Kidney glomerular epithelial cell (primary cell): ENCODE measurements around the gene EAPP.
"Not testable (repeated sequence)": the region's sequence is repeated elsewhere in the genome, so short reads cannot be mapped to it uniquely, and the experiment has no call there.

Experiments
- DNase-seq: peaks from one replicate; lab custom pipeline; 2025; lab: John Stamatoyannopoulos, UW

The EAPP gene

DNA sequence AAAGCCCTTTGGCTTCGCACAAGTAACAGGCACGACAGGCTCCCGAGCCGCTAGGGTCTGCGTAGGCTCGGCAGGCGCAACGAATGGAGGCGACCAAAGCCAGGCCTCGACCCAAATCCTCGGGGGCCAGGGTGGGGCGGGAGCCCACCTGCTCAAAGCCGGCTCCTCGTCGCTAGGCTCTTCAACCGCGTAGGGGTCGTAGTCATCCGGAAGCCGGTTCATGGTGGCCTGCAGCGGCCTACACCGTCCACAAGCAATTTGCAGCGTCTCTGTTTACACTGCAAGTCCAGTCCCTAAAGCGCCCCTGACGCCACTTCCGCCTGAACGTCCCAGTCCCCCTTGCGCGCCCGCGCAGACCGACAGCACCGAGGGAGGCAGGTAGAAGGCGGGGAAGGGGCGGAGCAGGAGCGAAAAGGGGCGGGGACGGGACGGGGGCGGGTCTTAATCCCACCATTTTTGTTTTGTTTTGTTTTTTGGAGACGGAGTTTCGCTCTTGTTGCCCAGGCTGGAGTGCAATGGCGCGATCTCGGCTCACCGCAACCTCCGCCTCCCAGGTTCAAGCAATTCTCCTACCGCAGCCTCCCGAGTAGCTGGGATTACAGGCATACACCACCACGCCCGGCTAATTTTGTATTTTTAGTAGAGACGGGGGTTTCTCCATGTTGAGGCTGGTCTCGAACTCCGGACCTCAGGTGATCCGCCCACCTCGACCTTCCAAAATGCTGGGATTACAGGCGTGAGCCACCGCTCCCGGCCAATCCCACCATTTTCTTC is at the start of gene EAPP:
EAPP (minus strand) TSS at position 295 of the 774 bp plus-strand sequence; CDS start at position 222, 73 bp downstream.
- DNase-seq: no peak

- no peak for DNase-seq
Measured at GRCh38 chr14:34583525-34583924, 44.0 kb upstream of the EAPP start.

GRCh38 chr14:34582117-34582680 is 42.7 kb upstream of the EAPP start:
- DNase-seq: no peak

DNA sequence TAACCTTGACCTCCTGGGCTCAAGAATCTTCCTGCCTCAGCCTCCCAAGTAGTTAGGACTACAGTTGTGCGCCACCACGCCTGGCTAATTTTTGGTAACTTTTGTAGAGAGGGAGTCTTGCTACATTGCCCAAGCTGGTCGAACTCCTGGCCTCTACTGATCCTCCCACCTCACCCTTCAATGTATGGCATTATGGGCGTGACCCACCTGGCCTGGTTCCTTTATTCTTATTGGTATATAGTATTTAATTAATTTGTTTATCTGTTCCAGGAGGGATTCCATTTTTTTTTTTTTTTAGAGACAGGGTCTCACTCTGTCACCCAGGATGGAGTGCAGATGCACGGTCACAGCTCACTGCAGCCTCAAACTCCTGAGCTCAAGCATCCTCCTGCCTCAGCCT is 40.9 kb upstream of the EAPP start:
- no peak for DNase-seq

DNA sequence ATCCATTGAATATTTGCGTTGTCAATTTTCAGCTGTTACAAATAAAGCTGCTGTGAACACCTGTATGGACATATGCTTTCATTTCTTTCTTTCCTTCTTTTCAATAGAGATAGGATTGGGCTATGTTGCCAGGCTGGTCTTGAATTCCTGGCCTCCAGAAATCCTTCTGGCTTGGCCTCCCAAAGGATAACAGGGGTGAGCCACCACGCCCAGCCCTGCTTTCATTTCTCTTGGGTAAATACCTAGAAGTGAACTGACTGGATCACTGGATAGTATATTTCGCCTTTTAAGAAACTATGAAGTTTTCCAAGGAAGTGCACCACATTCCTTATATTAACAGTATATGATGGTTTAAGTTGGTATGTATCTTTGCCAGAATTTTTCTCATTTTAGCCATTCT is 32.3 kb upstream of the EAPP start:
- no peak for DNase-seq

- no peak for DNase-seq
Measured at GRCh38 chr14:34569750-34570149, 30.2 kb upstream of the EAPP start.

DNA sequence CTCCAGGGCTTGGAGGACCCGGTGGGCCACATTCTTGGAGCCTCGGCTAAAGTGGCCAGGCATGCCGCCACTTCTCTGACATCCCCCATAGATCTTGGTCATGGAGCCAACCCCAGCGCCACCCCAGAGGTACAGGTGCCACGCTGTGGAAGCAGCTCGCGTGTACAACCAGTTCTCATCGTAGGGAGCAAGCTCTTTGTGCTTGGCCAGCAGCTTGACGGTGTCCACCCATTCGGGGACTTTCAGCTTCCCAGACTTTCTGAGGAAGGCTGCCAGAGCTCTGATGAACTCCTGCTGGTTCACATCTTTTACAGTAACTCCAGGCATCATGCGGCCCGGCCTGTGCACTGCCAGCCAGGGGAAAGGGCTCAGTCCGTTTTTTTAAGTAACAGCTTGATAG is 29.3 kb upstream of the EAPP start:
- no peak for DNase-seq

GRCh38 chr14:34562776-34563150 is 23.3 kb upstream of the EAPP start:
- no peak for DNase-seq

- DNase-seq: not testable (repeated sequence)
Measured at GRCh38 chr14:34562037-34562775, 22.7 kb upstream of the EAPP start.

DNA sequence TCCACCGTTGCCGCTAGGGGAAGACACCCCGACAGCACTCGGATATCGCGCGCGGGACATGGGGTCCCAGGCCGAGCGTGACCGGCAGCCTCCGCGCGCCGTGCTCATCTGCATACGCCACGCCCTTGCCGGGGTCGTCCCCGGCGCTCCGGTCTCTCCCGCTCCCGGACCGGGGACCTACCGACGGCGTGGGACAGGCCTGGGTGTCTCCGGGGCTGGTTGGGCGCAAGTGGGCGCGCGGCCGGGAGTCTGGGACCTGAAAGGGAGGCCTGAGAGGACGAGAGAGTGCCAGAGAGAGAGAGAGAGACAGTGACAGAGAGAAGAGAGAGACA is 17.0 kb upstream of the EAPP start:
- DNase-seq: not testable (repeated sequence)

DNA sequence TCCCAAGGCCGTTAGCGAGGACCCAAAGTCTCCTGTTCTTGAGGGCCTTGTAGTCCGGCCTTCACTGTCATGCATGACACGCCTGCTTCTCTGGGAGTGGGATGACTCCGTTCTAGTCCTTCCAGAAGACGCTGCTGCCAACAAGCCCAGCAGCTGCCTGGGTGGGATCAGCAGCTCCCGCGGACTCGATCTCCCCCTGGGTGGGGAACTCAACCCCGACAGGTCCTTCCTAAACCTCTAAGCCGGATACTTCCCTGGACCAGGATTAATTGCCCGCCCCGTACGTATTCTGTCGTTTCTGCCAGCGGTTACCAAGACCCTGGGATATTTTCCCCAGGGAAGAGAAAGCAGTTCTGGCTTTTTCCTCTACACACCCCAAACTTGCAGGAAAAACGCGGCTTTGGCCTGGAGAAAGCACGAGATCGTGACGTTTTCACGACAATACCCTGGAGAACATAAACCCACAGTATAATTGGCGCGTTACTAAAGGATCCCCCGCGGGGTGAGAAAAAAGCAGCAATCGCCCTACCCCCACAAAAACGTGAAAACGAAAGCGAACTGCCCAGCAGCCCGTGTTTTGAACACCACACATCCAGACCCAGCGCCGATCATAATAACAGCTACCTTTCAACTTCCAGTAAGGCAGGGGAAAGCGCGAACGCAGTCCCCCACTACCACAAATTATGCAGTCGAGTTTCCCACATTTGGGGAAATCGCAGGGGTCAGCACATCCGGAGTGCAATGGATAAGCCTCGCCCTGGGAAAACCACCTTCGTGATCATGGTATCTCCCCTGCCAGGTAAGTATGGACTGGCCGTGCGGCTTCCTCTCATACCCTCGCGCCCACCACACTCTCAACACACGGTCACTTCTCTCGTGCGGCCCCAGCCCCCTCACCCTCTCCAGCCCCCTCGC is 16.3 kb upstream of the EAPP start:
- DNase-seq: not testable (repeated sequence)

DNA sequence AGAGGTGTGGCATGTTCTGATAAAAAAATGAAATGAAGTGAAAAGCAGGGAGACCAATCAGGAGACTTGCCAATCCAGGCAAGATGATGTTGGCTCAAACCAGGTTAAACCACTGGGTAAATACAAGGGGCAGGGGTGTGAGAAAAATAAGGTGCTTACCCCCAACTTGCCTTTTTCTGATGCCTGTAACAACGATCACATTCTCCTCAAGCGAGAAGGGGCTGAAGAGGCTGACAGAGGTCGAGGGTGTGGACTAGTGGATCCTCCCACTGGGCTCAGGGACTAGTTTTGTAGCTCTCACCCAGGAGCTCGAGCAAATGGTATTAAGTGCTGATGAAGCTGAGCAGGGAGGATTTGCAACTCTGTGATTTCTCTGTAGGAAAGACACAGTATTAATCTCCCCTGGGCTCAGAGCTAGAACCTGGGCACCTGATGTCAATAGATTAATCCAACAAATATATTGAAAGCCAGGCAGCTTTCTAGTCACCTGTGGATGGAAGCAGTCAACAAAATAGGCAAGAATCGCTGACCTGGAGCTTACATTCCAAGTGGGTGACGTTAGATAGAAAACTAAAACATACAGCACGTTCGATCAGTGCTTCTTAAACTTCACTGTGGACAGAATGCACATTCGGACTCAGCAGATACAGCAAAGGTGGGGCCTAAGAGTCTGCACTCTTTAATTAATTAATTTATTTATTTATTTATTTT is 15.2 kb upstream of the EAPP start:
- DNase-seq: no peak

- DNase-seq: not testable (repeated sequence)
Measured at GRCh38 chr14:34549276-34549966, 9.9 kb upstream of the EAPP start.

GRCh38 chr14:34548472-34548981 is 9.0 kb upstream of the EAPP start:
- DNase-seq: no peak

GRCh38 chr14:34547136-34547520 is 7.6 kb upstream of the EAPP start:
- not testable (repeated sequence) for DNase-seq

DNA sequence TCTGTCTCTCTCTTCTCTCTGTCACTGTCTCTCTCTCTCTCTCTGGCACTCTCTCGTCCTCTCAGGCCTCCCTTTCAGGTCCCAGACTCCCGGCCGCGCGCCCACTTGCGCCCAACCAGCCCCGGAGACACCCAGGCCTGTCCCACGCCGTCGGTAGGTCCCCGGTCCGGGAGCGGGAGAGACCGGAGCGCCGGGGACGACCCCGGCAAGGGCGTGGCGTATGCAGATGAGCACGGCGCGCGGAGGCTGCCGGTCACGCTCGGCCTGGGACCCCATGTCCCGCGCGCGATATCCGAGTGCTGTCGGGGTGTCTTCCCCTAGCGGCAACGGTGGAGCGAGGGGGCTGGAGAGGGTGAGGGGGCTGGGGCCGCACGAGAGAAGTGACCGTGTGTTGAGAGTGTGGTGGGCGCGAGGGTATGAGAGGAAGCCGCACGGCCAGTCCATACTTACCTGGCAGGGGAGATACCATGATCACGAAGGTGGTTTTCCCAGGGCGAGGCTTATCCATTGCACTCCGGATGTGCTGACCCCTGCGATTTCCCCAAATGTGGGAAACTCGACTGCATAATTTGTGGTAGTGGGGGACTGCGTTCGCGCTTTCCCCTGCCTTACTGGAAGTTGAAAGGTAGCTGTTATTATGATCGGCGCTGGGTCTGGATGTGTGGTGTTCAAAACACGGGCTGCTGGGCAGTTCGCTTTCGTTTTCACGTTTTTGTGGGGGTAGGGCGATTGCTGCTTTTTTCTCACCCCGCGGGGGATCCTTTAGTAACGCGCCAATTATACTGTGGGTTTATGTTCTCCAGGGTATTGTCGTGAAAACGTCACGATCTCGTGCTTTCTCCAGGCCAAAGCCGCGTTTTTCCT is 7.0 kb upstream of the EAPP start:
- not testable (repeated sequence) for DNase-seq

GRCh38 chr14:34540181-34541059 is 919 bp upstream of the EAPP start:
- DNase-seq: not testable (repeated sequence)

- DNase-seq: no peak
Measured at GRCh38 chr14:34538871-34539406, 562 bp downstream of the EAPP start.
